GM10248 (cell line): ENCODE data around the gene SCNN1G.

Experiments
- CTCF ChIA-PET: fragments of 300-600 bp; sonication (Branson Sonifier 250); formaldehyde crosslinking; extraction: SDS; loops from one replicate; lab custom pipeline; 2021; ENCODE audit warnings: antibody characterized with exemption; lab: Yijun Ruan, JAX
- POLR2A ChIA-PET: fragments of 350-650 bp; sonication (Branson Sonifier 250); formaldehyde crosslinking; extraction: SDS; loops from one replicate; lab custom pipeline; 2020; ENCODE audit warnings: antibody characterized with exemption; lab: Yijun Ruan, JAX
- DNase-seq: peaks from one replicate; pipeline ENCODE4 v3.0.0; 2012; ENCODE audit errors: extremely low spot score
- CTCF ChIP-seq: IDR thresholded peaks from 2 replicates; pipeline ENCODE4 v1.5.1; 2012; ENCODE audit warnings: mild to moderate bottlenecking, low read depth; ENCODE audit errors: extremely low read depth, missing control alignments, control extremely low read depth

SCNN1G gene

GRCh38 chr16:23174622-23175021 lies 7.9 kb upstream of the SCNN1G start:
- no peak for DNase-seq
- POLR2A ChIA-PET: no interaction called here
- no peak for TF ChIP-seq CTCF
- CTCF ChIA-PET: interaction anchor here (3.6 kb wide), 1 partner anchor 260 kb away, joined by 19 read pairs; no protein-coding TSS in a partner anchor

DNA sequence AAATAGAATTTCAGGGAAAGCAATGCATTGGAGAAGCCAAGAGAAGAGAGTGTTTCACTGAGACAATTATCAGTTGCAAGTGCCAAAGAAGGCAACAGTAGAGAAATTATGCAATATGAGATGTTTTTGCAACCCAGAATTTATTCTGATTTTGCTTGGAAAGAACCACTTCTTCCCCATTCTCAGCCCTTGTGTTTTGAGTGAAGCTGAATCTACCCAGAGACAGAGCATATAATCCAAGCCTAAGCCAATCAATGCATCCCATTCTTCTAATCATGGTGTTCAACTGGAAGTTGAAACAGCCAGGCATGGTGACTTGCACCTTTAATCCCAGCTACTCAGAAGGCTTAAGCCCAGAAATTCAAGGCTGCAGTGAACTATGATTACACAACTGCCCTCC lies 6.9 kb upstream of the SCNN1G start:
- POLR2A ChIA-PET: no interaction called here
- CTCF ChIA-PET: interaction anchor here (1.0 to 13.0 kb wide), 4 partner anchors 9 to 260 kb away, joined by 3 to 304 read pairs (median 4); no protein-coding TSS in a partner anchor
- TF ChIP-seq CTCF: no peak
- no peak for DNase-seq

DNA sequence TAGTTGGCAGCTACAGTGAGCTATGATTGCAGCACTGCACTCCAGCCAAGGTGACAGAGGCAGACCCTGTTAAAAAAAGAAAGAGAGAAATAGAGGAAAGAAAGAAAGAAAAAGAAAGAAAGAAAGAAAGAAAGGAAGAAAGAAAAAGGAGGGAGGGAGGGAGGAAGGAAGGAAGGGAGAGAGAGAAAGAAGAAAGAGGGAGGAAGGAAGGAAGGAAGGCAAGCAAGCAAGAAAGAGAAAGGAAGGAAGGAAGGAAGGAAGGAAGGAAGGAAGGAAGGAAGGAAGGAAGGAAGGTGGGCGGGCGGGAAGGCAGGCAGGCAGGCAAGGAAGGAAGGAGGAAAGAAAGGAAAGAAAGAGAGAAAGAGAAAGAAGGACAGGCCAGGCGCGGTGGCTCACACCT lies 1.0 kb upstream of the SCNN1G start:
- DNase-seq: no peak
- POLR2A ChIA-PET: interaction anchor here (0.5 to 0.6 kb wide), 2 partner anchors 50 to 332 kb away, joined by 3 read pairs; no protein-coding TSS in a partner anchor
- no peak for TF ChIP-seq CTCF
- CTCF ChIA-PET: interaction anchor here (1.0 to 13.0 kb wide), 8 partner anchors 9 to 308 kb away, joined by 3 to 304 read pairs (median 6); partner anchors contain the start of gene COG7

- TF ChIP-seq CTCF: peak; percentile 98
- DNase-seq: peak; percentile 92
- CTCF ChIA-PET: interaction anchor here (1.4 to 13.0 kb wide), 9 partner anchors 10 to 307 kb away, joined by 3 to 304 read pairs (median 6); partner anchors contain the start of gene COG7
- POLR2A ChIA-PET: interaction anchor here (0.6 kb wide), 1 partner anchor 49 kb away, joined by 3 read pairs; no protein-coding TSS in a partner anchor
Observed at GRCh38 chr16:23182206-23182678, 303 bp upstream of the SCNN1G start.

- TF ChIP-seq CTCF: no peak
- no peak for DNase-seq
- ChIA-PET CTCF (interaction anchor here (1.1 to 13.0 kb wide), 15 partner anchors 10 to 270 kb away, joined by 3 to 304 read pairs (median 3); partner anchors contain the start of gene COG7), POLR2A (no interaction called here)
Observed at GRCh38 chr16:23183543-23183862, 958 bp downstream of the SCNN1G start.

DNA sequence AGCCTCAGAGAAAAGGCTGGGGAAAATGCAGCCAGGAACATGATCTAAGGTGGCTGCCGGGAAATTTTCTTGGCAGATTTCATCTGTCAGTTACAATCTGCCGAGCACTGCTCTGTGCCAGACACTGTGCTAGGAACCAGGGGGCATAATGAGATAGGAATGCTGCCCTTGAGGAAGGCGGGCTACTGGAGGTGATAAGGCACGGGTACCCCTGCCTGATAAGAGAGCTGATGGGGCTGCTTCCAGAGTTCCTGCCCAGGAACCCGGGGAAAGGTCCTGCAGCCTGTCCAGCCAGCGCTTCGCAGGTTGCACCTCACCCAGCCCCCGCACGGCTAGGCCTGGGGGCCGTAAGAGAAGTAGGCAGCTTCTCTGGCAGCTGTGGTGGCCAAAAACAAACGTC lies 3.1 kb downstream of the SCNN1G start:
- DNase-seq: no peak
- ChIA-PET CTCF (interaction anchor here (1.1 to 13.0 kb wide), 3 partner anchors 15 to 250 kb away, joined by 3 to 304 read pairs (median 4); no protein-coding TSS in a partner anchor), POLR2A (no interaction called here)
- TF ChIP-seq CTCF: no peak
